K562 treated with DMSO at 1 percent for 4 hours (cell line): ENCODE measurements around the gene FAM47E. TPM values are rescaled to one million over a fixed set of nuclear protein-coding genes. Genes with fewer than 3 reads are reported as not detected.

Source experiments
- total RNA-seq: library from RNA; unstranded; fragments of 300-600 nt; gene quantifications from 2 replicates; pipeline ENCODE4 v1.2.3, GENCODE V29; 2022; ENCODE audit not compliant: insufficient read depth

Gene FAM47E, protein sequence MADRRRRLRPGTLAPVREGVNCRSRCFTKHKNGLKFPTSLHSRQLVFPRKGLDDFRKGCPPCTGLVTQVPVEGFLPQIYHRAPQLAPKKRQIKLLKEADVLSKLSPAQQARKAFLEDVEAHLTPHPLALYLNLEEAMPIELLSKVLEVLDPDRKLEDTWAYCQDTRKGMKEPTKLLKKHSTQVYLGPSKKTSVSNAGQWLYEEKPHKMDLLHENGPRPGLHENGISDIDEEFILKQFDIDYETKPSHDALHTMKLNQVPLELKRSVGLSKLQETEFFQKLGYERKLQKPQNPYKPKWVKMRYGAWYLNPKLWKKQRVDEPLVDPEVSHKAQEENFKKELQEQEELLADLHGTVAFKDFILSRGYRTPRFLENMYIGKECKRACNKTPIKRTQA
- total RNA-seq, result 10.7 and 12.6 TPM in 2 replicates

DNA sequence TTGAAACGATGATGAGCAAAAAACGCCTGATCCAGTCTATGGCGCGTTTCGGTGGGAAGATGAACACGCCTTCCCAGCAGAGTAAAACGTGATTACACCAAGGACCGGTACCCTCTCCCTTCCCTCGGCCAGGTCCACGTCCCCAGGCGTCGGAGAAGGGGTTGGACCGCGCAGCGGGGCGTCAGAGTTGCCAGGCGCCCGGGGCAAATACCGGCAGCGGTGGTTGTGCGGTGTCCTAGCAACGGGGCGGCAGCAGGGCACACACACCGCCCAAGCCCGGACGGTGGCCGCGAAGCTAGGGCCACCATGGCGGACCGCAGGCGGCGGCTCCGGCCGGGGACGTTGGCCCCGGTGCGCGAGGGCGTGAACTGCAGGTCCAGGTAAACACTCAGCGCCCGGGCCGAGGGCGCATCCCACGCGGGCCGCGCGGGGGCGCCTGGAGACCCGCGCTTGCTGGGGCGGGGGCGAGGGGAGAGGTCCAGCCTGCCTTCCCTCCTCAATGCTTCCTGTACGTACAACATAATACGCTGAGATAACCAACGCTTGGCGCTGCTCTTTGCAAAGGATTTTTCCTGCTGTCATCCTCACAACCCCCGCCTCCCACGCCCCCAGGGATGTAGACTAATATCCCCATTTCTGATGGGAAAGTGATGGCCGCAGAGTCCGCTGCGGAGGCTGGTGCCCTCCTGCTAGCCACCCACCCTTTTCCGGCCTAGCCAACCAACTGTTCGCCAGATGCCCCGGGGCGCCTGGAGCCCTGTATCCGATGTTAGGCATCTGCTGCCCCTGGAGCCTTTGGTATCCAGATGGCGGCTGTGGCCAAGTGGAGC, at the start of gene FAM47E:
Gene FAM47E, plus strand, starts transcription at position 281 of the 830 bp plus-strand sequence. Its CDS starts 26 bp downstream, at position 307.

DNA sequence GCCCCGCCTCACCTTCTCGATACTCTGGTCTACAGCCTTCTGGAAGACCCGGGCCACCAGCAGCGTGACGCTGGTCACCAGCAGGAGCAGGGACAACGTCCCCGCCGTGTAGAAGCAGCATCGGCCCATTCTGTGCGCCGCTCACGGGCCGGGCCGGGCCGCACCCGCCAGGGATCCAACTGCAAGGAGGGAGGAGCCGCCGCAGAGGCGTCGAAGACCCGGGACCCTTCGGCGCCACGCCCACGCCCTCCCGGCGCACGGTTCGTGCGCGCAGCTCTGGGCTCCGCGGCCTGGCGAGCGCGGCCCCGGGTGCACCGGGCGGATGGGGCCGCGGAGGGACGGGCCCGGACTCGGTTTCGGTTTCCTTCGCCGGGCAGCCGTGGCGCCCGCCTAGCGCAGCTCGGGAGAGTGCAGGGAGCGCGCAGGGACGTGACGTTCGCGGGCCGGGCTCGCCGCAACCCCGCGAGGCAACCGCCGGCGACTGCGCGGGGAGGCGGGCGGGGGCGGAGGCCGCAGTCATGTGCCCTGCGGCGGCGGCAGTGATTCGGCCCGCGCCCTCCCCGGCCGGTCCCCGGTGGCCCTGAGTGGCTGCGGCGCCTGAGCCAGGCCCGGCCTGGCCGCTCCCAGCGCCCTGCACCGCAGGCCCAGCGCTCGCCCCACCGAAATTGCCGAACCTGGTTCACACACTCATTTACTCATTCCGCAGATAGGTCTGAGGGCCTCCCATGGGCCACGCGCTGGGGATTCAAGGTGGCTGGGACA, 37.9 kb upstream of the FAM47E start, which contains the start of gene SCARB2:
Gene SCARB2, minus strand, starts transcription at position 410 of the 762 bp plus-strand sequence. Its CDS starts 281 bp downstream, at position 129.

DNA sequence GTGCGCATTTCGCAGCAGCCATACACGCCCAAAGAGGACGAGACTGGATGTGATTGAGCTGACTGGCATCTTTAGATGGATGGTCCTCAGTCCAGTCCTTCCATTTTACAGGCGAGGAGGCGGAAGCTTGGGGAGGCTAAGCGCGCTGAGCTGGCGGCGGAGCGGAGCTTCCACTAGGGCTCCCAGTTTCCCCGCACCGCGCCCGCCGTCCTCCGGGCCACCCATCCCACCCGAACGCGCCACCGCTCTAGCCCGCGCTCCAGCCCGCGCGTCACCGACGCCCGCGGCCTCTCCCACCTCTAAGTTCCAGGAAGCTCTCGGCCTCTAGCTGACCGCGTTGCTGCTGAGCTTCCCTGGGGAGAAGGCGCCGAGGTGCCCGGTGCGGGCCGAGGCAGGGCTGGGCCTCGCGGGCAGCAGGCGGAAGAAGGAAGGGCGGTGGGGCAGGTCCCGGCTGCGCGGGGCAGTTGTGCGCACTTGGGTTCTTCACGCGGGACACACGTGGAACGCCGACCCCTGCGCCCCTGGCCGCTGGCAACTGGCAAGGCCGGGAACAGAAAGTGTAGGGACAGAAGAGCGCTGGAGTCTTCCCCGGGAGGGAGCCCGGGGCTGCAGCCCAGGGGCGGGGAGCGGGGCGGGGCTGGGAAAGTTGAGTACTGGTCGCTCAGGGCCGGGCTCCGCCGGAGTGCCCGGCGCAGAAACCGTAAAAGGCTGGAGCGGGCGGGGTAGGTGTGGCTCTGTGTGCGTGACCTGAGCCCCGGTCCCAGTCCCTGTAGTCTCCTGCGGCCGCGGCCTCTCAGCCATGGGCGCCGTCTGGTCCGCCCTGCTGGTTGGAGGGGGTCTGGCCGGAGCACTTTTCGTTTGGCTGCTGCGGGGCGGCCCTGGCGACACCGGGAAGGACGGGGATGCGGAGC, 54.7 kb downstream of the FAM47E start, which contains the start of gene STBD1:
Gene STBD1, plus strand, starts transcription at position 763 of the 911 bp plus-strand sequence. Its CDS starts 37 bp downstream, at position 800.

Other genes starting within 250 kb of the FAM47E start
- gene CXCL9, start 244.2 kb upstream of the FAM47E start, total RNA-seq, result not detected in 2 replicates
- gene CXCL10, start 228.2 kb upstream of the FAM47E start, total RNA-seq, result 1.5 and 1.8 TPM in 2 replicates
- gene CXCL11, start 215.7 kb upstream of the FAM47E start, total RNA-seq, result 15.6 and 19.1 TPM in 2 replicates
- not detected in 2 replicates for gene ART3, start 177.0 kb upstream of the FAM47E start, total RNA-seq
- gene NUP54, start 103.3 kb upstream of the FAM47E start, total RNA-seq, result 35.4 and 36.9 TPM in 2 replicates
- gene SCARB2, start 37.9 kb upstream of the FAM47E start, total RNA-seq, result 26.2 and 27.2 TPM in 2 replicates
- 1.4 and 1.7 TPM in 2 replicates for gene STBD1, start 55.0 kb downstream of the FAM47E start, total RNA-seq
- not detected in 2 replicates for gene CCDC158, start 169.4 kb downstream of the FAM47E start, total RNA-seq
- gene SHROOM3, start 183.5 kb downstream of the FAM47E start, total RNA-seq, result not detected in 2 replicates